ENCODE measurements around the gene ZCCHC3. TPM values are rescaled to one million over a fixed set of nuclear protein-coding genes. Genes with fewer than 3 reads are reported as not detected.
"Not testable (repeated sequence)": the region's sequence is repeated elsewhere in the genome, so short reads cannot be mapped to it uniquely, and the experiment has no call there.

The ZCCHC3 gene
- total RNA-seq, 1 donor = 11.2 TPM

- no peak overlapping the region for H3K4me3 ChIP-seq (ENCODE audit: low read depth, low read length)
- no peak for DNase-seq (ENCODE audit: low read depth)
- no peak for TF ChIP-seq CTCF (IDR thresholded peaks at IDR 0.05; ENCODE audit: insufficient read depth, low read depth, low read length)
These were observed 31.8 kb downstream of the ZCCHC3 start for GRCh38 chr20:328975-329695.

- TF ChIP-seq CTCF (IDR thresholded peaks at IDR 0.05; ENCODE audit: insufficient read depth, low read depth, low read length) = no peak
These were observed 32.5 kb downstream of the ZCCHC3 start for GRCh38 chr20:329851-330232.

GRCh38 chr20:330233-331149, 33.1 kb downstream of the ZCCHC3 start:
- peak; percentile 77 for DNase-seq (ENCODE audit: low read depth)
- no peak overlapping the region for H3K4me3 ChIP-seq (ENCODE audit: low read depth, low read length)
- TF ChIP-seq CTCF (IDR thresholded peaks at IDR 0.05; ENCODE audit: insufficient read depth, low read depth, low read length) = peak; percentile 94

More at GRCh38 chr20:329851-330232, 32.5 kb downstream of the ZCCHC3 start:
- no peak for DNase-seq (ENCODE audit: low read depth)
- H3K4me3 ChIP-seq (ENCODE audit: low read depth, low read length) = no peak overlapping the region

- no peak for TF ChIP-seq CTCF (IDR thresholded peaks at IDR 0.05; ENCODE audit: insufficient read depth, low read depth, low read length)
- no peak for DNase-seq (ENCODE audit: low read depth)
- no peak overlapping the region for H3K4me3 ChIP-seq (ENCODE audit: low read depth, low read length)
These were observed 37.2 kb downstream of the ZCCHC3 start for GRCh38 chr20:334578-334977.

- not testable (repeated sequence) for H3K4me3 ChIP-seq (ENCODE audit: low read depth, low read length); DNase-seq (ENCODE audit: low read depth)
These were observed 38.7 kb downstream of the ZCCHC3 start for GRCh38 chr20:336040-336439.

GRCh38 chr20:341682-342081, 44.3 kb downstream of the ZCCHC3 start:
- DNase-seq (ENCODE audit: low read depth) = peak; percentile 70
- TF ChIP-seq CTCF (IDR thresholded peaks at IDR 0.05; ENCODE audit: insufficient read depth, low read depth, low read length) = no peak
- H3K4me3 ChIP-seq (ENCODE audit: low read depth, low read length) = no peak overlapping the region

- no peak overlapping the region for H3K4me3 ChIP-seq (ENCODE audit: low read depth, low read length)
- TF ChIP-seq CTCF (IDR thresholded peaks at IDR 0.05; ENCODE audit: insufficient read depth, low read depth, low read length) = no peak
- DNase-seq (ENCODE audit: low read depth) = no peak
These were observed 45.7 kb downstream of the ZCCHC3 start for GRCh38 chr20:343107-343506.

Data from fibroblast of villous mesenchyme (primary cell).